Memory B cell (primary cell): ENCODE measurements around the gene FAM228B.
A peak's percentile ranks its signal among the peaks of the same experiment; 100 is the strongest.
"Not testable (repeated sequence)": the region's sequence is repeated elsewhere in the genome, so short reads cannot be mapped to it uniquely, and the experiment has no call there.

Source experiments
- ATAC-seq: fragments of 150-1000 bp; cut with Tn5 transposase; 2 replicates; pipeline ENCODE4 v1.10.0; 2021; ENCODE audit warnings: low read depth, mild to moderate bottlenecking, moderate library complexity
- DNase-seq, 2 donors: peaks; one replicate each; pipeline ENCODE4 v3.0.0; 2022; ENCODE audit warnings: low spot score in 2 of 2
- H3K27ac Mint-ChIP-seq: one replicate; pipeline ENCODE4 v1.8.0; 2022; ENCODE audit warnings: mild to moderate bottlenecking, moderate library complexity, mixed read lengths
- H3K27me3 Mint-ChIP-seq: one replicate; pipeline ENCODE4 v1.8.0; 2022; ENCODE audit warnings: mixed read lengths
- H3K36me3 Mint-ChIP-seq: one replicate; pipeline ENCODE4 v1.8.0; 2022; ENCODE audit warnings: mild to moderate bottlenecking, mixed read lengths
- H3K4me1 Mint-ChIP-seq: one replicate; pipeline ENCODE4 v1.8.0; 2022; ENCODE audit warnings: mixed read lengths
- H3K4me3 Mint-ChIP-seq: one replicate; pipeline ENCODE4 v1.8.0; 2022; ENCODE audit warnings: mild to moderate bottlenecking, moderate library complexity, mixed read lengths
- H3K9me3 Mint-ChIP-seq: one replicate; pipeline ENCODE4 v1.8.0; 2022; ENCODE audit warnings: mixed read lengths

FAM228B gene

GRCh38 chr2:24183366-24184069 lies 60.2 kb downstream of the FAM228B start:
- Mint-ChIP-seq H3K4me1 (no peaks in the 10 kb centered on the region), H3K4me3 (no peak overlapping the region), H3K36me3 (peaks cover 8% of the 10 kb centered on the region), H3K9me3 (peaks cover 4% of the 10 kb centered on the region), H3K27ac (no peak overlapping the region), H3K27me3 (no peaks in the 10 kb centered on the region)
- DNase-seq: no peak
- no peak for ATAC-seq

GRCh38 chr2:24189551-24189950 lies 66.3 kb downstream of the FAM228B start:
- ATAC-seq (no peak), DNase-seq (no peak)
- Mint-ChIP-seq H3K27ac (no peak overlapping the region), H3K4me3 (no peak overlapping the region), H3K27me3 (no peaks in the 10 kb centered on the region), H3K4me1 (no peaks in the 10 kb centered on the region), H3K36me3 (peaks cover 11% of the 10 kb centered on the region), H3K9me3 (peaks cover 7% of the 10 kb centered on the region)

- H3K4me1 Mint-ChIP-seq: no peaks in the 10 kb centered on the region
- no peaks in the 10 kb centered on the region for H3K27me3 Mint-ChIP-seq
- ATAC-seq (no peak), DNase-seq (no peak)
- H3K4me3 Mint-ChIP-seq: no peak overlapping the region
- H3K27ac Mint-ChIP-seq: no peak overlapping the region
- H3K9me3 Mint-ChIP-seq: peaks cover 7% of the 10 kb centered on the region
- peaks cover 11% of the 10 kb centered on the region for H3K36me3 Mint-ChIP-seq
These were observed 67.2 kb downstream of the FAM228B start for GRCh38 chr2:24190503-24190902.

GRCh38 chr2:24191156-24191555 lies 67.9 kb downstream of the FAM228B start:
- H3K27ac Mint-ChIP-seq: no peak overlapping the region
- H3K9me3 Mint-ChIP-seq: peaks cover 7% of the 10 kb centered on the region
- no peak for ATAC-seq
- peaks cover 11% of the 10 kb centered on the region for H3K36me3 Mint-ChIP-seq
- no peak for DNase-seq
- H3K27me3 Mint-ChIP-seq: no peaks in the 10 kb centered on the region
- no peak overlapping the region for H3K4me3 Mint-ChIP-seq
- no peaks in the 10 kb centered on the region for H3K4me1 Mint-ChIP-seq

GRCh38 chr2:24191848-24192247 lies 68.6 kb downstream of the FAM228B start:
- Mint-ChIP-seq H3K27me3 (no peaks in the 10 kb centered on the region), H3K36me3 (peaks cover 11% of the 10 kb centered on the region), H3K9me3 (peaks cover 12% of the 10 kb centered on the region), H3K4me3 (no peak overlapping the region), H3K4me1 (no peaks in the 10 kb centered on the region), H3K27ac (no peak overlapping the region)
- ATAC-seq (peak; percentile 35), DNase-seq (no peak)

- not testable (repeated sequence) for H3K4me1 Mint-ChIP-seq, H3K4me3 Mint-ChIP-seq, H3K9me3 Mint-ChIP-seq, DNase-seq, H3K27me3 Mint-ChIP-seq, ATAC-seq, H3K27ac Mint-ChIP-seq
- peaks cover 15% of the 10 kb centered on the region for H3K36me3 Mint-ChIP-seq
These were observed 73.9 kb downstream of the FAM228B start for GRCh38 chr2:24197213-24197612.

- Mint-ChIP-seq H3K27ac (no peak overlapping the region), H3K27me3 (no peaks in the 10 kb centered on the region), H3K4me1 (peaks cover 2% of the 10 kb centered on the region), H3K4me3 (no peak overlapping the region), H3K36me3 (peaks cover 31% of the 10 kb centered on the region), H3K9me3 (peaks cover 6% of the 10 kb centered on the region)
- no peak for DNase-seq
- no peak for ATAC-seq
These were observed 76.8 kb downstream of the FAM228B start for GRCh38 chr2:24199968-24200590.

GRCh38 chr2:24200799-24201198 lies 77.5 kb downstream of the FAM228B start:
- Mint-ChIP-seq H3K27ac (no peak overlapping the region), H3K27me3 (no peaks in the 10 kb centered on the region), H3K4me3 (no peak overlapping the region), H3K36me3 (peaks cover 35% of the 10 kb centered on the region), H3K4me1 (peaks cover 2% of the 10 kb centered on the region), H3K9me3 (peaks cover 6% of the 10 kb centered on the region)
- ATAC-seq: no peak
- DNase-seq: no peak

- H3K36me3 Mint-ChIP-seq: peaks cover 58% of the 10 kb centered on the region
- no peak overlapping the region for H3K4me3 Mint-ChIP-seq
- H3K4me1 Mint-ChIP-seq: peaks cover 2% of the 10 kb centered on the region
- DNase-seq (no peak), ATAC-seq (no peak)
- H3K27me3 Mint-ChIP-seq: no peaks in the 10 kb centered on the region
- H3K9me3 Mint-ChIP-seq: no peaks in the 10 kb centered on the region
- no peak overlapping the region for H3K27ac Mint-ChIP-seq
These were observed 79.9 kb downstream of the FAM228B start for GRCh38 chr2:24203029-24203786.

- ATAC-seq: no peak
- Mint-ChIP-seq H3K36me3 (peaks cover 62% of the 10 kb centered on the region), H3K27me3 (no peaks in the 10 kb centered on the region), H3K4me3 (no peak overlapping the region), H3K9me3 (no peaks in the 10 kb centered on the region), H3K27ac (no peak overlapping the region), H3K4me1 (peaks cover 2% of the 10 kb centered on the region)
- DNase-seq: no peak
These were observed 80.5 kb downstream of the FAM228B start for GRCh38 chr2:24203787-24204150.

- DNase-seq (no peak), ATAC-seq (no peak)
- Mint-ChIP-seq H3K9me3 (no peaks in the 10 kb centered on the region), H3K36me3 (peaks cover 67% of the 10 kb centered on the region), H3K4me1 (peaks cover 2% of the 10 kb centered on the region), H3K4me3 (no peak overlapping the region), H3K27ac (no peak overlapping the region), H3K27me3 (no peaks in the 10 kb centered on the region)
These were observed 81.2 kb downstream of the FAM228B start for GRCh38 chr2:24204505-24204904.

GRCh38 chr2:24205131-24205530 lies 81.9 kb downstream of the FAM228B start:
- Mint-ChIP-seq H3K27ac (no peak overlapping the region), H3K27me3 (no peaks in the 10 kb centered on the region), H3K4me1 (peaks cover under 1% of the 10 kb centered on the region), H3K9me3 (no peaks in the 10 kb centered on the region), H3K36me3 (peaks cover 67% of the 10 kb centered on the region), H3K4me3 (no peak overlapping the region)
- ATAC-seq (no peak), DNase-seq (no peak)

- Mint-ChIP-seq H3K36me3 (peaks cover 67% of the 10 kb centered on the region), H3K27me3 (no peaks in the 10 kb centered on the region), H3K4me1 (no peaks in the 10 kb centered on the region), H3K27ac (no peak overlapping the region), H3K4me3 (no peak overlapping the region), H3K9me3 (no peaks in the 10 kb centered on the region)
- no peak for ATAC-seq
- no peak for DNase-seq
These were observed 83.0 kb downstream of the FAM228B start for GRCh38 chr2:24206242-24206641.

- Mint-ChIP-seq H3K27me3 (no peaks in the 10 kb centered on the region), H3K4me1 (no peaks in the 10 kb centered on the region), H3K36me3 (peaks cover 67% of the 10 kb centered on the region), H3K9me3 (no peaks in the 10 kb centered on the region), H3K4me3 (no peak overlapping the region), H3K27ac (no peak overlapping the region)
- DNase-seq (no peak), ATAC-seq (no peak)
These were observed 83.4 kb downstream of the FAM228B start for GRCh38 chr2:24206714-24207113.
